Measurements from ENCODE around the gene LIMA1. TPM values are rescaled to one million over a fixed set of nuclear protein-coding genes. Genes with fewer than 3 reads are reported as not detected.

LIMA1 gene
- total RNA-seq (2022; extraction: Qiagen RNA extraction) = 6.2 to 9.8 TPM (median 6.7 TPM) in 5 replicates

DNA sequence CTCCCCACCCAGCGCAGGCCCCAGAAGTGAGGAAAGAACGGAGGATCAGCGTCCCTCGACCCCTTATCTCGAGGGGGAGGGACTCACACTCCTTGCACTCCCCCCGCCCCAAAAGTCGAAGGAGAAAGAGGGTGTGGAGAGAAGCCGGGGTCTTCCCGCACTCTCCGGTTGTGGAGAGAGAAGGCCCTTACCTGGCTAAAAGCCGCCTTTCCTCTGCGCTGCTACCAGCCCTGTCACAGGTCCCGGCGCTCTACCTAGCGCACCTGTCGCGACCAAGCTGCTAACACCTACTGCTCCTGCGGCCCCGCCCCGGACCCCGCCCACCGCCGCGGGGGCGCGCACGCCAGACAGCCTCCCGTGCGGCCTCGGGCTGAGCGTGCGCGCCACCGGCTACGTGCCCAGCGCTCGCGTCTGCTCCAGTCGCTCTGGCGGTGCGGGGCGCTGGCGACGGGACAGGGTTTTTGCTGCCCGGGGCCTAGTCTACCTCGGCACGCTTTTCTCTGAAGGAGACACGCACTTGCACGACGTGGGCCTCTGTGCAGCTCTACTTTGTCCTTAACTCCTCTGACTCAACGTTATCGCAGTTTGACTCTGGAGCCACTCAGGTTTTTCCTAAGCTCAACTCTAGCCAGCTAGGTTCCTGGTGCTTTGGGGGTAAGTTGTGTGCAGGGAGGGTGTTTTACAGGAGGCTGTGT lies at the start of gene LIMA1:
TSS of gene LIMA1 (minus strand) at position 292 of the 695 bp plus-strand sequence. CDS start 34,769 bp downstream, outside the sequence.

DNA sequence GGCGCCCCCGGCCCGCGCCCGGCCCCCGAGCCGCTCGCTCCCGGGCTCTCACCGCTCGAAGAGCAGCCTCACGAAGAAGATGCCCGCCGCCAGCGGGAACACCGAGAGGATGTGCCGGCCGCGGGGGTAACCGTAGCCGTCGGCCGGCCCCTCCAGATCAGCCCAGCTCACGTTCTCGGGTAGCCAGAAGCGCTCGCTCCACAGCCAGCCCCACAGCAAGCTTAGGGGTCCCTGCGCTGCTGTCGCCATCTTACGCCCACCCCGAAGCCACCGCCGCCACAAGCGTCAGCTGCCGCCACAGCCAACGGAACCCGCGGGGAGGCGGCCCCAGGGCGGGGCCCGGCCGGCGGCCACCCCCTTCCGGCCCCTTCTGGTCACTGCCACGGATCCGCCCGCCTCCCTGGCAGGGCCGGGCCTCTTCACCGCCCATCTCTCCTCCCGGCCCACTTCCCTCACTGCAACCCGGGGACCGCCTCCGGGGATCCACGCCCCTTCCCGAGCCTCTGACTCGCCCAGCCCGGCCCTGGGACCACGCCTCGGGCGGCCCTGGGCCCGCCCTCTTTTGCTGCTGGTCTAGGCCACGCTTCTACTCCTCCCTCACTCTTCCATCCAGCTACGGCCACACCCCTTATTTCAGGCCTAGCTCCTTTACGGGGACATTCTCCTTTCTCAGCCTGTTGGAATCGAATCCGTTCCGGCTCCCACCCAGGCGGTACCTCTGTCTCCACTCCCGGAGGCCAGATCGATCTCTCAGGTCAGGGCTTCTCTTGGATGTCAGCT lies 116.1 kb downstream of the LIMA1 start, which contains the start of gene CERS5:
TSS of gene CERS5 (minus strand) at position 321 of the 780 bp plus-strand sequence. CDS start at position 249, 72 bp downstream.

Other genes starting within 250 kb of the LIMA1 start
- 4.6 to 6.8 TPM (median 6.2 TPM) in 5 replicates for gene ASIC1, start 225.9 kb downstream of the LIMA1 start, total RNA-seq (2022; extraction: Qiagen RNA extraction)
- 56.6 to 75.9 TPM (median 72.8 TPM) in 5 replicates for gene SMARCD1, start 198.2 kb downstream of the LIMA1 start, total RNA-seq (2022; extraction: Qiagen RNA extraction)
- 0.13 to 0.30 TPM (median 0.19 TPM) in 5 replicates for gene GPD1, start 179.5 kb downstream of the LIMA1 start, total RNA-seq (2022; extraction: Qiagen RNA extraction)
- 61.9 to 86.9 TPM (median 74.7 TPM) in 5 replicates for gene COX14, start 171.3 kb downstream of the LIMA1 start, total RNA-seq (2022; extraction: Qiagen RNA extraction)
- gene CERS5, start 116.2 kb downstream of the LIMA1 start, total RNA-seq (2022; extraction: Qiagen RNA extraction) = 24.9 to 27.6 TPM (median 26.0 TPM) in 5 replicates
- not detected in 5 replicates for gene FAM186A, start 113.1 kb upstream of the LIMA1 start, total RNA-seq (2022; extraction: Qiagen RNA extraction)
- gene LARP4, start 117.4 kb upstream of the LIMA1 start, total RNA-seq (2022; extraction: Qiagen RNA extraction) = 33.5 to 46.8 TPM (median 40.8 TPM) in 5 replicates
- 14.5 to 17.7 TPM (median 16.7 TPM) in 5 replicates for gene DIP2B, start 221.5 kb upstream of the LIMA1 start, total RNA-seq (2022; extraction: Qiagen RNA extraction)